ENCODE data around the gene PRKAR2B.
"Not testable (repeated sequence)": the region's sequence is repeated elsewhere in the genome, so short reads cannot be mapped to it uniquely, and the experiment has no call there.

Gene PRKAR2B

DNA sequence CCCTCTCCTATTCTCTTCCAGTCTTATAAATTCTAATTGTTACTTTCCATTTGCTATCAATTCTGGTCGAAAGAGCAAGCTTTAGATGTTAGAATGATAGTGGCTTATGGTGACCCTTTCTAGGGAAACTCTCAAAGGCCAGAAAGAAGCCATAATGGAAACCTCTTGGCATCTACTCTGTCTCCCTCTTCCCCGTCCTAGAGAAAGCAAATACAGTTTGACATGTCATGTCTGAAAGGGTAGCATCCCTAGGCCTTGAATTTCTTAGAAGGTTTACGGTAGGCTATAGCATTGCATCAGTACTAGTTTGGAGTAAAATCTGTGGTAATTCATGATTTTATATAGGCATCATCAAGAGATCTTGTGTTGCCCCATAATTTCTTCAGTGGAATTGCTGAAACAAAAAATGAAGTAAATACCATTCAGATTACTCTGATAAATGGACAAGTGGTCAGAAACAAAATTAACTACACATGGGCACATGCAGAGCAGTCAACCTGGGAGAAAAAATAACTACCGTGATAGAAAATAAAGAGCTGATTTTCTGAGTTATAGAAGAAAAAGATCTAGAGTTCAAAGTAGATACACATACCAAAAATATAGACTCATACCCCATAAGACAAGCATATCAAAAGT lies 4.4 kb downstream of the PRKAR2B start:
- no peak for DNase-seq (ENCODE audit: low read depth in 2 of 2)

DNA sequence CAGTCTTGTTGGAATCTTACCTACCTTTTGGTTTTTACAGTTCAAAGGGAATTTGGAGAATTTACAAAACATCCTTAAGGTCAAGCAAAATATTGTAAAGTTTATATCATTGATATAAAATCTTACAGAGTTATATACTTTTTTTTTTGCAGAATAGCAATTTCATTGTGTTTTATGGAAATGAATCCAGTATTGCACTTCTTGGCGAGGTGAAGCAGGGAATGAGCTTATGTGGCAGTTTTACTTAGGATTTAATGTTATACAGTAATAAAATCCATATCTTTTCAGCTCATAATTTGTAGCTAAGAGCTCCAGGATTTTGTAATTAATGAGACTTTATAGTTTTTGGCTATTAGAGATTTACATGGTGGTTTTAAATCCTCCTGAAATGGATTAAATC lies 5.0 kb downstream of the PRKAR2B start:
- no peak for DNase-seq (ENCODE audit: low read depth in 2 of 2)

- no peak for DNase-seq (ENCODE audit: low read depth in 2 of 2)
These were observed 5.5 kb downstream of the PRKAR2B start for GRCh38 chr7:107049971-107050532.

GRCh38 chr7:107051376-107051775 lies 6.9 kb downstream of the PRKAR2B start:
- no peak for DNase-seq (ENCODE audit: low read depth in 2 of 2)

DNA sequence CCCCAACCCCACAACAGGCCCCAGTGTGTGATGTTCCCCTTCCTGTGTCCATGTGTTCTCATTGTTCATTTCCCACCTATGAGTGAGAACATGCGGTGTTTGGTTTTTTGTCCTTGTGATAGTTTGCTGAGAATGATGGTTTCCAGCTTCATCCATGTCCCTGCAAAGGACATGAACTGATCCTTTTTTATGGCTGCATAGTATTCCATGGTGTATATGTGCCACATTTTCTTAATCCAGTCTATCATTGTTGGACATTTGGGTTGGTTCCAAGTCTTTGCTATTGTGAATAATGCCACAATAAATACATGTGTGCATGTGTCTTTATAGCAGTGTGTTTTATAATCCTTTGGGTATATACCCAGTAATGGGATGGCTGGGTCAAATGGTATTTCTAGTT lies 10.5 kb downstream of the PRKAR2B start:
- DNase-seq (ENCODE audit: low read depth in 2 of 2) = not testable (repeated sequence)

- not testable (repeated sequence) for DNase-seq (ENCODE audit: low read depth in 2 of 2)
These were observed 11.6 kb downstream of the PRKAR2B start for GRCh38 chr7:107056058-107056457.

DNA sequence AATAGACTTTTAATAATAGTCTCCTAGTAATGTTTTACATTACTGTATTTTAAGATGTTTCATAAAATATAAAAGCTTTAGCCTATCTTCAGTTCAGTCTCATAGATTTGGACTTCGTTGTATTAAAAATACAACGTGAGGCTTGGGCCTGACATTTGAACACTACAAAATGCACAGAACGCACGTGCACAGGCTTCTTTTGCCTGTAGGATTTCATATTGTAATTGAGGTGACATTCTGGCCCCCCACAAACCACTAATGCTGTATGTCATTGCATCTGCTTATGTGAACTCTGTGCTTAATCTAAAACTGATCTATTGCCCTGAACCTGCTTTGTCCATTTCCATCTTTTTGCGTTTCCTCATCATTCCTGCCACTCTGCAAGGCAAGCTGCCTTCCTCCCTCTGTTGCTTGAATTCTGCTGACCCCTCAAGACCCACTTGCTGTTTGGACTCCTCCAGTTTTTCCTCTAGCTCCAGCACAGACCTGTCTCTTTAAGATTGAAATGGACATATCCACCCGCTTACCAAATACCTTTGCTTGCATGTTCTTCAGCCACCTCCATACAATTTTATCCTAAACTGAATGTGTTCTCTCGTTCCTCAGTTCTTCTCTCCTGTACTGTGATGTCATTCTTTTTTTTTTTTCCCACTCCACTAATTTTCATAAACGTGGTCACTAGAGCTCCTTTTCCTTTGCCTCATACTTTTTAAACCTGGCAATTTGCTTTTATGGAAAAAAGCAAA lies 12.4 kb downstream of the PRKAR2B start:
- no peak for DNase-seq (ENCODE audit: low read depth in 2 of 2)

DNA sequence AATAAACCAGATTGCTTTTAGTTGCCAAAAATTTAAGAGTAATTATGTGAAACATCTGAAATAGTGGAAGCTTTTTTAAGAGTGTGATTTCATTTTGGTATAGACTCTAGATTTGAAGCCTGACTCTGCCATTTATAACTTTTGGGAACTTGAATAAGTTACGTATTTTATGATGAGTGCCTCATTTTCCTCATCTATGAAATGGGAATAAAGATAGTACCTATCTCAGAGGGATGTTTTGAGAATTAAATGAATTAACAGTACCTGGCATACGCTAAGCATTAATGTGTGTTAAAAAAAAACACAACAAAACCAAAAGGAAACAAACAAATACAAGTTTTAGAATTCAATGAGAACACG lies 12.9 kb downstream of the PRKAR2B start:
- DNase-seq (ENCODE audit: low read depth in 2 of 2) = no peak

DNA sequence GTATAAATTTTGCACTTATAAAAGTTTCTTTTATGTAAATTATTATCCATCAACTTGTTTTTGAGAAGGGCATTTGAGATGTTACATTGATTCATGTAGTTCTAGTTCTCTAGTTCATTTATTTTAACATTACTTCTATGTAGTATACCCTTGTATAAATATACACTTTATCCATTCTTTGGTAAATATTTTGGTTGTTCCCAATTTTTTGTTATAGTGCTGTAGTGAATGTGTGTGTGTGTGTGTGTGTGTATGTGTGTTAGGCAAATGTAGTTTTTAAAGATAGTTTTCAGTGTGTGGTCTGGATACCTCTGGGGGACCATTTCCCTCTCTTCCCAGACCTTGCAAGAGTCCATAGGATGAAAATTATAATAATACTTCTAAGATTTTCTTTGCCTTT lies 15.0 kb downstream of the PRKAR2B start:
- DNase-seq (ENCODE audit: low read depth in 2 of 2) = no peak

DNA sequence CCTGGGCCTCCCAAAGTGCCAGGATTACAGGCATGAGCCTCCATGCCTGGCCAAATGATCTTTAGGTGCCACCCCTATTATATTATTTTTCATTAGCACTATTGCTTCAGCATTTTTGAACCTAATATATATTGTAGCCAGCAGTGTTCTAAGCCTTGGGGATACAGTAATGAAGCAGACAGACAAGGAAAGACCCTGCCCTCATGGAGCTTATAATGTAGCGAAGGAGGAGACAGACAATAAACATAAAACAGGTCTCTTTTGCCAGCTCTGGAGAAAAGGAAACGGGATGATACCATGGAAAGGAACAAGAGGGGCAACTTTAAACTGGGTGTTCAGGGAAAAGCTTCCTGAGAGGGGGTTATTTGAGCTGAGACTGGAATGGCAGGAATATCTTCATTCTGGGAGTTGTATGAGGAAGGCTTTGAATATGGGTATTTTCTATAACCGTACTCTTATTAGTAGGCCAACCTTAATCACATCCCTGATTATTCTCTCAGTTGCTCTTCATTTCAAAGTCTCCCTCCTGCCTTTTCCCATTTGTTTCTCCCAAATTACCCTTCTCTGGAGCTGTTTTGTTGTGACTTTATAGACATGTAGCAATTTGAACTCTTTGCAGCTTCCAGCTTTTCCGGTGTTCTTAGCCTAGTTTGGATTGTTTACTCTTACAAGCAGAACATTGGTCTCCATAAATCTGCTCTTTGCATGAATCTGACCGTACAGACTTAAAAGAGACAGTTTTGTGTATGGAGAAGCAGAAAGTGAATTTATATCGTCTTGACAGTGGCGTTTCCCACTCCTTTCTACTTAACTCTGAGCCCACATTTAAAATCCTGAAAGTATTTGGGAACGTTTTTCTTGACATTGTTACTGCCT lies 19.0 kb downstream of the PRKAR2B start:
- DNase-seq (ENCODE audit: low read depth in 2 of 2) = no peak

GRCh38 chr7:107064255-107064654 lies 19.8 kb downstream of the PRKAR2B start:
- DNase-seq (ENCODE audit: low read depth in 2 of 2) = no peak

DNA sequence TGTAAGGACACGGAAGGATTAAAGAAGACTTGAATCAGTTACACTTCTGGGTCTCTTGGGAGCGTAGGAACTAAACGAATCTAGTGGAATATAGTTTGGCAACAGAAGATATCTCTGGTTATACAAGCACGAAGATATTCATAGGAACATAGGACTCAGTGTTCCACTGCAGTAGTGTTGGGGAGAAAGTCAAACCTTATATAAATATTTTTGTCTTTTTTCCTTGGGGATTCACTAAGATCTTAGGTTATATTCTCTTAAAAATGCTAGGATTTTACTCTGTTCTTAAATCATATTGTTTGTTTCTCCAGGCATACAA lies 21.4 kb downstream of the PRKAR2B start:
- no peak for DNase-seq (ENCODE audit: low read depth in 2 of 2)

GRCh38 chr7:107068156-107068555 lies 23.7 kb downstream of the PRKAR2B start:
- no peak for DNase-seq (ENCODE audit: low read depth in 2 of 2)

- DNase-seq (ENCODE audit: low read depth in 2 of 2) = no peak
These were observed 25.0 kb downstream of the PRKAR2B start for GRCh38 chr7:107069457-107069856.

GRCh38 chr7:107070710-107071109 lies 26.2 kb downstream of the PRKAR2B start:
- no peak for DNase-seq (ENCODE audit: low read depth in 2 of 2)

DNA sequence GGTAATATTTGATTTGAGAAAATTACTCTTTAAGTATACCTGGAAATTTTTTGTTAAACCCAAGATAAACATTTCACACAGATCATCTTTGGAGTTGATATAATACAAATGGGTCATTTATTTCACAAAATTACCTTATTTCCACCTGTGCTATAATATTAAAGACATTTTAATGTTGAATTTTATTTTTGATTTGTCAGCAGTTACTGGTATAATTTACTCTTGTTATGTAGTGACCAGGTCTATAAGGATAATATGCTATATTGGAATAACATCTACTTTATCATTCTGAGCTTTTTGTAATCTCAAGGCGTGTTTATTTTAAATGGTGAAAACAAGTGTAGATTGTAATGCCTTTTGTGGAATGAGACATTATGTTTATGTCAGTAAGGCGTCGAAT lies 26.6 kb downstream of the PRKAR2B start:
- no peak for DNase-seq (ENCODE audit: low read depth in 2 of 2)

GRCh38 chr7:107072133-107072532 lies 27.6 kb downstream of the PRKAR2B start:
- DNase-seq (ENCODE audit: low read depth in 2 of 2) = no peak

- no peak for DNase-seq (ENCODE audit: low read depth in 2 of 2)
These were observed 31.5 kb downstream of the PRKAR2B start for GRCh38 chr7:107075863-107076574.

GRCh38 chr7:107076781-107077698 lies 32.5 kb downstream of the PRKAR2B start:
- DNase-seq (ENCODE audit: low read depth in 2 of 2) = no peak

DNA sequence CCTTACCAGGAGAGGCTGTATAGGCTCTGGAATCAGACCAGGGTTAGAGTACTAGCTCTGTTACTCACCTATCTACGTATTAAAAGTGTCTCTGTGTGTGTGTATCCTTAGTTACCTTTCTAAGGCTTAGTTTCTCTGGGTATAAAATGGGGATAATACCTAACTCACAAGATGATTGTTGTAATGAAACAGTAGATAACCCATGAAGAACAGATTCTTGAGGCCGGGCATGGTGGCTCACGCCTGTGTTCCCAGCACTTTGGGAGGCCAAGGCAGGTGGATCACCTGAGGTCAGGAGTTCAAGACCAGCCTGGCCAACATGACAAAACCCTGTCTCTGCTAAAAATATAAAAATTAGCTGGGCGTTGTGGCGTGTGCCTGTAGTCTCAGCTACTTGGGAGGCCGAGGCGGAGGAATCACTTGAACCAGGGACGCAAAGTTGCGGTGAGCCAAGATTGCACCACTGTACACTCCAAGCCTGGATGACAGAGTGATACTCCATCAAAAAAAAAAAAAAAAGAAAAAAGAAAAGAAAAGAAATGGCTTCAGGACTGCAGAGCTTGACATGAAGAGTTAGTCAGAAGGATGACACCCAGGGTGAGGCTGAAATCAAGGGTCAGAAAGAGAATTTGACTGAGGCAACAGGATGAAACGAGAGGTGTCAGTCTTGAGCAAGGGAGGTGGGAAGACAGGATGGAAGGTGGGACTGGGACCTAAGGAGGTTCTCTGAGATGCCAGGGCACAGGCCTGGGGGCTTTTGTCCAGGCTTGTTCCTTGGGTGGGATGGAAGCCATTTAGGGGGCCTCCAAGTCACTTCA lies 33.4 kb downstream of the PRKAR2B start:
- no peak for DNase-seq (ENCODE audit: low read depth in 2 of 2)
